GM10847 (cell line): ENCODE data around the gene UFC1.

Source experiments
- POLR2A ChIP-seq: IDR thresholded peaks from 2 replicates; pipeline ENCODE4 v1.6.1; 2011; ENCODE audit not compliant: insufficient read length; ENCODE audit errors: extremely low read depth

UFC1 gene

DNA sequence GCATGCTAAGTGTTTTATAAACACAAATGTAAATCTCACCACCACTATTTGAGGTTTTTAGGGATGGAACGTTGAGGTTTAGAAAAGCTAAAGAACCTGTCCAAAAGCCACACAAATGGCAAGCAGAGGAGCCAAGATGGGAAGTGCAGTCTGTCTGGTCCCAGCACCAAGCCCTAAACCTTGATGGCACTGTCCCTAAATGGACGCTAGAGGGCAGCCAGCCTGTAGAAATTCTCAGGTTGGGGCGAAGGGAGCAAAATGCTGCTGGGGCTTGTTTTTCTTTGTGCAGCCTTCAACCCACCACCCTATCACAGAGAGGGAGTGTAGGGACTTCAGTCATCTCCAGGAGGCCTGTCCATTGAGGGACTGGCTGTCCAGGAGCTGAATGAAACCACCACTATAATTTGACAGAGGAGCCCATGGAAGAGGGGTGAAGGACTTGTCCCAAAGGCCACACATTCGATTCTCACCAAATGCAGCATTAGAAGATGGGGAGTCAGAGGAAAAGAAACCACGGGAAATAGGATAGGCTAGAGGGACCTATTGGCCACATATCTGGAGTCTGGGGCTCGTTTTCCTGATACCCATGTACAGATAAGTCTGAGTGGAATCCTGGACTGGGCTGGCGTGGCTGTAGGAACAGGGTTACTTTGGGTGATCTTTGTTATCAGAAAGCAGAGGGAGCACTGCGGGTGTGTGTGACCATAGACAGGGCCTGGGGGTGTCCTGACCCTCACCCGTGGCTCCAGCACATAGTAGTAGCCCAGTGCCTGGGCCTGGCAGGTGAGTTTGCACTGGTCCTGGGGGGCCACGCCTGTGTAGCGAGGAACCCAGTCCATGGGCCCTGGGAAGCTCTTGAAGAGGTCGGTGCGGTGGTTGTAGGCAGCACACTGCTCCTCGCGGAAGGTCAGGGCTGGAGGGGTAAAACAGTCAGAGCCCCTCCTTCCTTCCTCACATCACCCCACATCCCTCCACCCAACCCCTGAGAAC is 39.0 kb downstream of the UFC1 start:
- TF ChIP-seq POLR2A, result no peak

DNA sequence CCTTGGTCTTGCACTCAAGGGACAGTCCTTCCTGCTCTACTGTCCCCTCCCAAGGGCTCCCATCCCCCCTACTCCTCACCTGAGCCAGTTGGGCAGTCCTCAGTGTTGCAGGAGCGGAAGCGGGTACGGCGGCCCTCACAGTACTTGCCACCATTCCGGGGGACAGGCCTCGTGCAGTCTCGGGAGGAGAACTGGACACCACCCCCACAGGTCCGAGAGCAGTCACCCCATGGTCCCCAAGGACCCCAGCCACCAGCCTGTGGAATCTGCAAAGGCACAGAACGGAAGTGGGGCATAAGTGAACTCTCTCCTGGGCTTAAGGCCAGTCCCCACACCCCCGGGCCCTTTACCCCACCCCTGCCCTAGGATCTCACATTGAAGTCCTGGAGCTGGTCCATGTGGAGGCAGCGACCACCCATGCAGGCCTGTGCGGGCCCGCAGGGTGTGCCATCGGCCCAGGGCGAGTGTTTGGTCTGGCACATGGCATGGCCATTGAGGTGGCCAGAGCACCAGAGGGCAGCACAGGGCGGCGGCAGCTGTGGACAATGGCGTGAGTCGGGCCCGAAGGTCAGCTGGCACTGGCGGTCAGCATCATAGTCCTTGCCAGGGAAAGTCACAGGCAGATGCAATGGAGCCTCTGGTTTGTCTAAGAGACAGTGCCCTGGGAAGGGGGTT is 39.9 kb downstream of the UFC1 start:
- TF ChIP-seq POLR2A, result no peak

GRCh38 chr1:161195171-161195570 is 41.4 kb downstream of the UFC1 start:
- TF ChIP-seq POLR2A, result no peak

- no peak for TF ChIP-seq POLR2A
Observed at GRCh38 chr1:161196111-161196510, 42.3 kb downstream of the UFC1 start.

DNA sequence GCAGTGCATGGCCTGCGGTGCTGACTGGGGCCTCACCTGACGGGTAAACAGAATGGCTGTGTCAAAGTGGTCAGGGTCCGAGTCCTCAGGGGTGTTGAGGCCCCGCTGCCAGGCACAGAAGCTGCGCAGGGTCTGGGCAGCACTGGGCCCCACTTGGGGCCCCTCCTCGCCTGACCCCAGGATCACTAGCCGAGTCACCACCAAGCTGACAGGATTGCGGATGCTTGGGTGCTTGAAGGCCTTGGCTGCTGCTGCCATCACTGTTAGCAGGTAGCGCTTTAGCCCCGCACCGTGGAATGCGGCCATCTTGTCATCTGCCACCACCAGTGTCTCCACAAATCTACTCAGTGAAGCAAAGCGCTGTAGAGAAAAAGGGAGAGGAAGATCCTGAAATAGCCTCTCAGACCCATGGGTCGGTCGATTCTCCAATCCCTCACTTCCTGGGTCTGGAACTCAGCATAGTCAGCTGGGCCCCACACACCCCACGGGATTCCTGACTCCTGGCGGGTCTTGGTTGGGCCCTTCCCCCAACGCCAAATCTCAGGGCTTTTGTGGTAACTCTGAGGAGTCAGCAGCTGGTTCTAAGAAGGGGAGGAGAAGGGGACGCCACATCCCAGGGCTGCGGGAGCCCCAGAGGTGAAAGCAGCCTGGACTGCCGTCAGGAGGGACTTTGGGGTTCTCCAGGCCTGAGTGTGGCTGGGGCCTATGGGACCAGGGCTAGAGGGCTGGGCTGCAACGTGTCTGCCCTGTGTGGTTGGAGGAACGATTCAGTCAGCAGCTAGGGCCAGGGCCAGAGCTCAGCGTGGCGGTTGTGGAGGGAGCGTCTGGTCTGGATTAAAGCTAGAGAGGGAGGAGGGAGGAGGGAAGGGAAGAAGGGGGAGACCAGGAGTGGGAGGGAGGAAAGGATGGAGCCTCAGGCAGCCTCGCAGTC is 43.0 kb downstream of the UFC1 start:
- no peak for TF ChIP-seq POLR2A

GRCh38 chr1:161197560-161198193 is 43.9 kb downstream of the UFC1 start:
- TF ChIP-seq POLR2A, result no peak

GRCh38 chr1:161198194-161198896 is 44.6 kb downstream of the UFC1 start:
- no peak for TF ChIP-seq POLR2A

GRCh38 chr1:161198897-161199431 is 45.2 kb downstream of the UFC1 start, which contains the start of gene ADAMTS4:
TSS of gene ADAMTS4 (minus strand) at chr1:161199054. CDS start at chr1:161198627, 427 bp downstream.
- no peak for TF ChIP-seq POLR2A

GRCh38 chr1:161199506-161200139 is 45.8 kb downstream of the UFC1 start:
- no peak for TF ChIP-seq POLR2A

DNA sequence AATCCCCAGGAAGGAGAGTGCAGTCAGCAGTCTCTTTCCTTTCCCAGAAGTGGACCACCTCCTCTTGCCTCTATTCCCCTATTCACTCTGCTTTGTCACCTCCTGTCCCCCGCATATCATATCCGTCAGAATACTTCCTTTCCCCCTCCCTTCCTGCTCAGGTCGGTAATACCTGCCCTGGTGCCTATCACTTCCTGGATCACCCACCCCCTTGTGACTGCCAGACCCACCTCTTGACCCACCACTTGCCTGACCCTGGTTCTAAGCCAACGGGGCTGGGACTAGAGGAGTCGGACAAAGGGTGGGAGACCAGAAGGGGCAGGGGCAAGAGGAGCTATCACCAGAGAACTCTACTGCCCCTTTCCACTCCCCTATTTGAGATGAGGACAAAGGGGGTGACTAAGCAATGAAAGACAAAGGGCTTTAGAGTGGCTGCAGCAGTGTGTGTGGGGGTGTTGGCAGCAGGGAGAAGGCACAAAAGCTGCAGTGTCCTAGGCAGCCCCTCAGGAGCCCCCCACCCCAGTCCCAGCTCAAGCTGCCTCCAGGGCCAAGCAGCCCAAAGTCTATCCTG is 46.7 kb downstream of the UFC1 start:
- TF ChIP-seq POLR2A, result no peak

- TF ChIP-seq POLR2A, result no peak
Observed at GRCh38 chr1:161200992-161201835, 47.4 kb downstream of the UFC1 start.

- peak; percentile 83 for TF ChIP-seq POLR2A
Observed at GRCh38 chr1:161201836-161202712, 48.3 kb downstream of the UFC1 start, which contains the start of gene NDUFS2. TSS of gene NDUFS2 (plus strand) at chr1:161202367. CDS start at chr1:161202386, 19 bp downstream.
